Measurements from ENCODE around the gene NRTN.
"Not testable (repeated sequence)": the region's sequence is repeated elsewhere in the genome, so short reads cannot be mapped to it uniquely, and the experiment has no call there.

NRTN gene

DNA sequence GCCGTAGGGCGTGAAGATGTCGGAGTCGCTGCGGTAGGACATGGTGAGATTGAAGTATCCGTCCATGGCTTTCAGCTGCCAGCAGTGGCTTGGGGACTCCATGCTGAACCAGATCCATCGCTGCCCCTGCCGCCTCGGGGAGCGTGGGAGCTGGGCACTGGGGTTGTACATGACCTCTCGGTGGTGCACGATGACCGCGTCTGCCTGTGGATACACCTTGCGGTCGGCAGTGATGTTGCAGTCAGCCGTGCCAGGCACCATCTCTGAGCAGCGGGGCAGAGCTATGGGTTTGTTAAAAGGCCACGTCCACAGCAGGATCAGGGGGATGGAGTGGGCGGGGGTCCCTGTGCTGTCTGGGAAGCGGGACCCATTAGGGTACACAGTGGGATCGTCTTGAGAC is 27.2 kb downstream of the NRTN start:
- in situ Hi-C loops (cut with MboI; ENCODE audit: low sequenced_read_pairs): no loop called here

DNA sequence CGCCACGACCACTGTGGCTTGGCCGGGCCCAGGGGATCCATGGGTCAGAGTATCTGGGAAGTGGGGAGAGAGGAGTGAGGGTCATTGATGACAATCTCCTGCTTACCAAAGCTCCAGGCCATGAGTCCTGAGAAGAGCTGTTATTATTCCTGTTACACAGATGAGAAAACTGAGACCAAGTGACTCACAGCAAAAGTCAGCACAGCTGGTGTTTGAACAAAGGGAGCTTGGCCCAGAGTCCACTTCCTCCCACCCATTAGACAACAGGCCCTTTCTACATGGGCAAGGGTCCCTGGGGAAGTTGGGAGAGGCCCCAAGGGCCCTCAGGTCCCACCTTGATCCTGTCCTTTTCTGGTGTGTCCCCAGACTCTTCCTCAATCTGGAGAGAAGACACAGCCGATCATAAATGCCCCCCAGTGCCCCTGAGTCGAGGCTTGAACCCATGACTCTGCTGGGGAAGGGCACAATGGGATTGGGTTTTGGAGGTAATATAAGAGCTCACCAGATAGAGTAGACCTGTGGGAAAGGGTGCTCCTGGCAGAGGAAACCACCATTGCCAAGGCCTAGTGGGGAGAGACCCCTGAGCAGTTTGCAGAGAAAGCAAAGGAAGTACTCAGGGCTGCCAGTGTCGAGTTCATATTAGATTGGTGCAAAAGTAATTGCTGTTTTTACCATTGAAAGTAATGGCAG is 27.8 kb downstream of the NRTN start:
- in situ Hi-C loops (cut with MboI; ENCODE audit: low sequenced_read_pairs): no loop called here

DNA sequence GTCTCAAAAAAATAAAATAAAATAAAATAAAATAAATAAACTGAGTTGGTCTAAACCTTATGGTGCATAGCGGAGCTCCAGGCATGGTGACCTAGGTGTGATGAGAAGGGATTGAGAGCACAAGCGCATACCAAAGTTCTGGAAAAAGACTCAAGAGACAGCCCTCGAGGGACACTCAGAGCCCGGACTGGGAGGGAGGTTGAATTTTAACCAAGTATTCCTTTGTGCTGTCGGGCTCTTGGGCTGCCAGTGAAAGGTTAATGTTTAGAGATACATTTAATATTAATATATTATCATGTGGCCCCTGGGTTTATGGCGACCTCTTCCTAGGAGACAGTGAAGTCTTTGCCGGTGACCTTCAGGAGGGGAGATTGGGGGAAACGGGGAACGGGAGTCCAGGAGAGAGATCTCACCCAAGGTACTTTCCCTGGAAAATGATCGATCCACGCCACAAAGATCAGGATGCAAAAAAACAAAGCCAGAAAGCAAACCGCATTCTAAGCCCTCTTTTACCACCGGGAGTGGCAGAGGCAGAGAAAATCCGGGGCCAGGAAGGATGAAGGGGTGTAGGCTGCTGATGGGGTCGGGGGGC is 33.0 kb downstream of the NRTN start:
- in situ Hi-C loops (cut with MboI; ENCODE audit: low sequenced_read_pairs): no loop called here

DNA sequence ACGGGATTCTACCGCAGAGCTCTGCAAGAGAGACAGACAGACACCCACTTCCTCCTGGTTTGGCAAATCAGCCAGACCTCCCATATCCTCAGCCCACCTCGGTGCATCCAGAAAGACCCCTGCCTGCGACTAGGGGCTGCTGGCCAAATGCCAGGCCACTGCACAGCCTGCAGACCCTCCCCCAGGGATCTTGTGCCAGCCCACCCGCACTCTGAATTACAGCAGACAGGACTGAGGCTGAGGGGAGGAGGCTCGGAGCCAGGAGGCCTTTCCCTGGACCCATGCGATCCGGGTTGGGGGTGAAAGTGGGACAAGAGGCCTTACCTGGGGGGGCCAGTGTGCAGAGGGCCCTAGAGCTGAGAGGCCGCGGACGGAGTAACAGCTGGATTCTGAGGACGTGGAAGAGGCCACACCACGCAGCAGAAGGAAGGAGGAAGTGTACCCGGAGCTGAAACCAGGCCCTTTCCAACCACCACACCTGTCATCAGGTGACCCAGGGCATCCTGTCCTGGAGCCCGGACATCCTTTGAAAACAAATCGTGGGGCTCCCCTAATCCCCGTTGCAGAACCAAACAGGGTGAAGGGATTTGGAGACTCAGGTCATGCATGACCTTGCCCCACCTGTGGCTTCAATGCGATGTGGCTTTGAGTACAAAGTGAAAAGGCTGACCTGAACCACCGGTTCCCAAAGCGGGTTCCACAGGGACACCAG is 33.6 kb downstream of the NRTN start:
- in situ Hi-C loops (cut with MboI; ENCODE audit: low sequenced_read_pairs): no loop called here

DNA sequence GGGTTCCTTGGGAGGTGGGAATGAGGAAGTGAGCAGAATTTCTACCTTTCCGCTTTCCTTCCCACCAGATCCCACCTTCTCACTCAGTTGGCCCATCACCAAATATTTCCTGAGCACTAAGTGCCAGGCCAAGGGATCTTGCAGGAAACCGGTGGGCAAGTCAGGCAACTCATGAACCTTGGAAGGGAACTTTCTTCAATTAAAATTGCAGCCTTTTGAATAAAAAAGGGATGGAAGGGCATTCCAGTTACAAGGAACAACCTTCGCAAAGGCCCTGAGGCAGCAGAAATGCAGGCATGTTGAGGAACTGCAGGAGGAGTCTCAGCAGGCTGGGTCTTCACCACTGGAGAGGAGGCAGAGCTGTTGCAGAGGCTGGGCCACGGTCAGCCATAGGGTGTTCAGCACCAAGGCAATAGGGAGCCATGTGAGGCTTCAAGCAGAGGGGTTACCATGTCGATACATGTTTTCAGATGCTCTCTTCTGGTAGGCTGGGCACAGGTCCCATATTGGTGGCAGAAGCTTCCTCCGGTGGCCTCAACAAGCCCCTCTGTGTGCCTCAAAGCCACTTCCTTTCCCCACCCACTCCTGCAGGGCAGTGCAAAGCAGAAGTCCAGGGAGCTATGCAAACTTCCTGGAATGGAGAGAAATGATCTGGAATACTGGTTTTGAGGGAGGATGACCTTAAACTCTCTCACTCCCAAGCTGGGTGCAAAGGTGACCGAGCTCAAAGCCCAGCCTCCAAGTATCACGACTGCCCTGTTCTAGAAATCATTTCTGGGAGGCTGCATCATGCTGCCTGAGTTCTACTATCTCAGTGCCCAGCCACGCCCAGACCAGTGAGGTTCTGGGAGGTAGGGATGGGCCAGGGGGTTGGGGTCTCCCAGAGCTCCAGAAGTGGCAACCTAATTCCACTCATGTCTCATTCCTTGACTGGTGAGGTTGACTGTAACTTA is 34.5 kb downstream of the NRTN start, which contains the start of gene FUT6:
TSS of gene FUT6 (minus strand) at position 638 of the 953 bp plus-strand sequence. CDS start 7,135 bp downstream, outside the sequence.
- in situ Hi-C loops (cut with MboI; ENCODE audit: low sequenced_read_pairs): no loop called here

DNA sequence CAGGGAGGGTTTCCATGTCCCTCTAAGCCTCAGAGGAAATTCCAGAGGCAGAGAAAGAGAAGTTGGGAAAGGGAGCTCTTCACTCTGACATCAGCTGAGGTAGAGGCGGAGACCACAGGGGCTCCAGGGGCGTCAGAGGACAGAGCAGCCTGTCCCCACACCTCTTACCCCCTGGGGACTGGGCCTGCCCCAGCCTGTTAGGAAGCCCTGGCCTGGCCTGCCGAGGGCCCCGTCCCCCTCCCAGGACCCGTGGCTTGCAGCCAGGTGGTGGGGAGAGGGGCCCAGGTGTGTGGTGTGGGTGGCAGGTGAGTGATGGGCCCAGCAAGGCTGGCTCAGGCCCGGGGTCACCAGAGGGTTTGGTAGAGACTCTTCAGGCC is 36.9 kb downstream of the NRTN start:
- in situ Hi-C loops (cut with MboI; ENCODE audit: low sequenced_read_pairs): not testable (repeated sequence)

DNA sequence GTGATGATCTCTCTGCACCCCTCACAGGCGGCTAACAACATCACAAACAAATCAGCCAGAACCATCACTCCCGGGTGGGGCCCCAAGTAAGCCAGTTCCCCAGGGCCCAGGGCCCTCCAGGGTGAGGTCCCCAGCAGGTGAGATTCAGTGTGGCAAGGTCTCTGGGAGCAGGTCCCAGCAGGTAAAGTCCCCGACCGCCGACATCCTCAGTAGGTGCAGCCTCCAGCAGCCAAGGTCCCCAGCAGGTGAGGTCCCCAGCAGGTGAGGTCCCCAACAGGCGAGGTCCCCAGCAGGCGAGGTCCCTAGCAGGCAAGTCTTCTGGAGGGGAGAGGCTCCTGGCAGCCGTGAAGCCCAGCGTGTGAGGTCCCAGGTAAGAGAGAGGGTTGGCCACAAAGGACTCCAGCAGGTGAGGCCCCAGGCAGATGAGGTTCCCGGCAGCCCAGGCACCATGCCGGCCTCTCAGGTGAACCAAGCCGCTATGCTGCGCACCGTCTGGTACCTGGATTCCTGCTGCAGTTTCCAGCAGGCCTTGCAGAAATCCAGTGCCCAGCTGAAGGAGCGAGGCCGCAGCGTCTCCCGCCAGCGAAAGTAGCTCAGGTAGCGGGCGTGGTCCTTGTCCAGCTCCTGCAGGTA is 38.5 kb downstream of the NRTN start:
- in situ Hi-C loops (cut with MboI; ENCODE audit: low sequenced_read_pairs): no loop called here

DNA sequence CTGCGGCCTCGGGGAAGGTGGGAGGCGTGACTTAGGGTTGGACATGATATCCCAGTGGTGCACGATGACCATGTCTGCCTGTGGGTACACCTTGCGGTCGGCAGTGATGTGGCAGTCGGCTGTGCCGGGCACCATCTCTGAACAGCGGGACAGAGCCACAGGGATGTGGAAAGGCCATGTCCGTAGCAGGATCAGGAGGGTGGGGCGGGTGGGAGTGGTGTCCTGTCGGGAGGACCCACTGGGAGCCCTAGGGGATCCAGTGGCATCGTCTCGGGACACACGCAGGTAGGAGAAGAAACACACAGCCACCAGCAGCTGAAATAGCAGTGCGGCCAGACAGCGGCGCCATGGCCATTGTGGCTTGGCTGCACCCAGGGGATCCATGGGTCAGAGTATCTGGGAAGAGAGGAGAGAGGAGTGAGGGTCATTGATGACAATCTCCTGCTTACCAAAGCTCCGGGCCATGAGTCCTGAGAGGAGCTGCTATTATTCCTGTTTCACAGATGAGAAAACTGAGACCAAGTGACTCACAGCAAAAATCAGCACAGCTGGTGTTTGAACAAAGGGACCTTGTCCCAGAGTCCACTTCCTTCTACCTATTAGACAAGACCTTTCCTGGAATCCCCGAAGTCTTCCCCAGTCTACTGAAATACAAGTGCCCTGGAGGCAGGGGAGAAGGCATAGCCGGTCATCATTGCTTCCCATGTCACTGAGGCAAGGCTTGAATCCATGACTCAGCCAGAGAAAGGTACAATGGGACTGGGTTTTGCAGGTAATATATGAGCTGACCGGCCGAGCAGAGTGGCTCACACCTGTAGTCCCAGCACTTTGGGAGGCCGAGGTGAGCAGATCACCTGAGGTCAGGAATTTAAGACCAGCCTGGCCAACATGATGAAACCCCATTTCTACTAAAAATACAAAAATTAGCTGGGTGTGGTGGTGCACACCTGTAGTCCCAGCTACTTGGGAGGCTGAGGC is 39.9 kb downstream of the NRTN start:
- in situ Hi-C loops (cut with MboI; ENCODE audit: low sequenced_read_pairs): no loop called here

DNA sequence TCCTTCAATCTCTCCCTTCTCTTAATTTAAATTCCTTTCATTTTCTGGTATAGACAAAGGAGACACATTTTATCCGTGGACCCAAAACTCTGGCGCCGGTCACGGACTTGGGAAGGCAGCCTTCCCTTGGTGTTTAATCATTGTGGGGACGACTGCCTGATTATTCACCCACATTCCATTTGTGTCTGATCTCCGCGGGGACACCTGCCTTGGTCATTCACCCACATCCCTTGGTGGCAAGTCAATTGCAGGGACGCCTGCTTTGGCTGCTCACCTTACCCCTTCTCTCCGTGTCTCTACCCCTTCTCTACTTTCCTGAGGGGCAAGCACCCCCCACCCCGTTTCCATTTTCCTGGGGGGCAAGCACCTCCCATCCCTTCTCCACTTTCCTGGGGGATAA is 43.0 kb downstream of the NRTN start:
- in situ Hi-C loops (cut with MboI; ENCODE audit: low sequenced_read_pairs): not testable (repeated sequence)

DNA sequence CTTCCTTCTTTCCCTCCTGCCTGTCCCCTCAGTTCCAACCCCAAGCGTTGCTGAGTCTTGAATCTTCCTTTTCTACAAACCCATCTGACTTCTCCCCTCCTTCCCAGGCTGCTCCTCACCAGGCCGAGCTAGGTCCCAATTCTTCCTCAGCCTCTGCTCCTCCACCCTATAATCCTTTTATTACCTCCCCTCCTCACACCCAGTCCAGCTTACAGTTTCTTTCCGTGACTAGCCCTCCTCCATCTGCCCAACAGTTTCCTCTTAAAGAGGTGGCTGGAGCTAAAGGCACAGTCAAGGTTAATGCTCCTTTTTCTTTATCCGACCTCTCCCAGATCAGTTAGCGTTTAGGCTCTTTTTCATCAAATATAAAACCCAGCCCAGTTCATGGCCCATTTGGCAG is 43.8 kb downstream of the NRTN start:
- in situ Hi-C loops (cut with MboI; ENCODE audit: low sequenced_read_pairs): not testable (repeated sequence)

DNA sequence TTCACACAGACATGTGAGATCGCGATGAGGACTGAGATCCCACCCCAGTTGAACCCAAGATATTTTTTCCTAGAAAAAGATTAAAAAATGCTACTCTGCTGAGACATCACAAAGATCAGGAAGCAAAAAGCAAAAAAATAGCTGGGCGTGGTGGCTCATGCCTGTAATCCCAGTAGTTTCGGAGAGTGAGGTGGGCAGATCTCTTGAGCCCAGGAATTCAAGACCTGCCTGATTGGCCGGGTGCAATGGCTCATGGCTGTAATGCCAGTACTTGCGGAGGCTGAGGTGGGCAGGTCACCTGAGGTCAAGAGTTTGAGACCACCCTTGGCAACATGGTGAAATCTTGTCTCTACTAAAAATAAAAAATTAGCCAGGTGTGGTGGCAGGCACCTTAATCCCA is 45.3 kb downstream of the NRTN start:
- in situ Hi-C loops (cut with MboI; ENCODE audit: low sequenced_read_pairs): no loop called here

DNA sequence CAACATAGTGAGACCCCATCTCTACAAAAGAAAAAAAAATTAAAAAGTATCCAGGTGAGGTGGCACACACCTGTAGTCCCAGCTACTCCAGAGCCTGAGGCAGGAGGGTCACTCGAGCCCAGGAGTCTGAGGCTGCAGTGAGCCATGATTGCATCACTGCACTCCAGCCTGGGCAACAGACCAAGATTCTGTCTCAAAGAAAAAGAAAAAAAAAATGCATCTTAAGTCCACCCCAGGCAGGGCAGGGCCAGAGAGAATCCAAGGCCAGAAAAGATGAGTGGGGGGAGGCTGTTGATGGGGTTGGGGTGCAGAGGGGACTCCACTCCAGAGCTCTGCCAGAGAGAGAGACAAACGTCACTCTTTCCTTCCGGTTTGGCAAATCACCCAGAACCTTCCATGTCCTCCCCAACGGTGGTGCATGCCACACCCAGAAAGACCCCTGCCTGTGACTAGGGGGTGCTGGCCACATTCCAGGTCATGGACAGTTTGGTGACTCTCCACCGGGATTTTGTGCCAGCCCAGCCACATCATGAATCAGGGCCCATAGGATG is 46.0 kb downstream of the NRTN start:
- in situ Hi-C loops (cut with MboI; ENCODE audit: low sequenced_read_pairs): no loop called here

DNA sequence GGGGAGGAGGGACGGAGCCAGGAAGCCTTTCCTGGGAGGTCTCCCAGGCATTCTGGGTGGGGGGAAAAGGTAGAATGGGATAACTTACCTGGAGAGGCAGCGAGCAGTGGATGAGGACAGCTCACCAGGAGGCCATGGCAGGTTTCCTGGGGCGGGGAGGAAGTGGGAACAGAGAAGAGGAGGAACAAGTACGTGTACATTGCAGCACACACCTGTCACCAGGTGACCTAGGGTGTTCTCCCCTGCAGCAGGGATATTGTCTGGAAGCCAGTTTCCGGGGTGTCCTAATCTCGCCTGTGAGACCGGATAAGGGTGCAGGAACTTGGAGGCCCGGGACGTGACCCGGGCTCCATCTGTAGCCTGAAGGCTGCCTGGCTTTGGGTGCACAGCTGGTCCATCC is 46.4 kb downstream of the NRTN start, which contains the start of gene FUT3:
TSS of gene FUT3 (minus strand) at position 148 of the 400 bp plus-strand sequence.
- in situ Hi-C loops (cut with MboI; ENCODE audit: low sequenced_read_pairs): no loop called here

DNA sequence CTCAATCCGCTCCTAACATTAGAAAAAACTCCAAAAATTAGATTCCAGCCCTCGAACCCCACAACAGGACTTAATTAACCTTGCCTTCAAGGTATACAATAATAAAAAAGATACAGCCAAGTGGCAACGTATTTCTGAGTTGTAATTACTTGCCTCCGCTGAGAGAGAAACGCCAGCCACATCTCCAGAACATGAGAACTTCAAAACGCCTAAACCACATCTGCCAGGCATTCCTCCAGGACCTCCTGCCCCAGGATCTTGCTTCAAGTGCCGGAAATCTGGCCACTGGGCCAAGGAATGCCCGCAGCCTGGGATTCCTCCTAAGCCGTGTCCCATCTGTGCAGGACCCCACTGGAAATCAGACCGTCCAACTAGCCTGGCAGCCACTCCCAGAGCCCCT is 49.3 kb downstream of the NRTN start:
- in situ Hi-C loops (cut with MboI; ENCODE audit: low sequenced_read_pairs): not testable (repeated sequence)

DNA sequence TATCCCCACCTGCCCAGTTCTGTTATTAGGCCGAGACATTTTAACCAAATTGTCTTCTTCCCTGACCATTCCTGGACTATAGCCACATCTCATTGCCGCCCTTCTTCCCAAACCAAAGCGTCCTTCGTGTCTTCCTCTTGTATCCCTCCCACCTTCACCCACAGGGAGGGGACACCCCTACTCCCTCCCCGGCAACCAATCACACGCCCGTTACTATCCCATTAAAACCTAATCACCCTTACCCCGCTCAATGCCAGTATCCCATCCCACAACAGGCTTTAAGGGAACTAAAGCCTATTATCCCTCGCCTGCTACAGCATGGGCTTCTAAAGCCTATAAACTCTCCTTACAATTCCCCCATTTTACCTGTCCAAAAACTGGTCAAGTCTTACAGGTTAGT is 50.3 kb downstream of the NRTN start:
- in situ Hi-C loops (cut with MboI; ENCODE audit: low sequenced_read_pairs): not testable (repeated sequence)

DNA sequence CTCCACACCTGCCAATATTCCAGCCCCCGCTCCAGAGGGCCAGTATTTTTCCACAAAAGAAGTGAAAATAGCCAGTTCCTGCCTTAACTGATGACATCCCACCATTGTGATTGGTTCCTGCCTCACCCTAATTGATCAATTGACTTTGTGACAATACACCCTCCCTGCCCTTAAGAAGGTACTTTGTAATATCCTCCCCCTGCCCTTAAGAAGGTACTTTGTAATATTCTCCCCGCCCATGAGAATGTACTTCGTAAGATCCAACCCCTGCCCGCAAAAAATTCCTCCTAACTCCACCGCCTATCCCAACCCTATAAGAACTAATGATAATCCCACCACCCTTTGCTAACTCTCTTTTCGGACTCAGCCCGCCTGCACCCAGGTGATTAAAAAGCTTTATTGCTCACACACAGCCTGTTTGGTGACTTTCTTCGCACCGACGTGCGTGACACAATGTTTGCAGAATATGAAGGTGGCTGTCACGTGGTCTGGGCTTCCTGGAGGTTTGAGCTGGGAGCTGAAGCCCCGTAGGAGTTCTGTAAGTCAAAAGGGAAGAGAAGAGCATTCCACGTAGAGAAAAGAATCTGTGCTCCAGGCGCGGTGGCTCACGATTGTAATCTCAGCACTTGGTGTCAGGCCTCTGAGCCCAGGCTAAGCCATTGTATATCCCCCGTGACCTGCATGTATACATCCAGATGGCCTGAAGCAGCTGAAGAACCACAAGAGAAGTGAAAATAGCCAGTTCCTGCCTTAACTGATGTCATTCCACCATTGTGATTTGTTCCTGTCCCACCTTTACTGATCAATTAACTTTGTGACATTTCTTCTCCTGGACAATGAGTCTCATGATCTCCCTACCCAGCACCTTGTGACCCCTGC is 52.6 kb downstream of the NRTN start:
- in situ Hi-C loops (cut with MboI; ENCODE audit: low sequenced_read_pairs): no loop called here

DNA sequence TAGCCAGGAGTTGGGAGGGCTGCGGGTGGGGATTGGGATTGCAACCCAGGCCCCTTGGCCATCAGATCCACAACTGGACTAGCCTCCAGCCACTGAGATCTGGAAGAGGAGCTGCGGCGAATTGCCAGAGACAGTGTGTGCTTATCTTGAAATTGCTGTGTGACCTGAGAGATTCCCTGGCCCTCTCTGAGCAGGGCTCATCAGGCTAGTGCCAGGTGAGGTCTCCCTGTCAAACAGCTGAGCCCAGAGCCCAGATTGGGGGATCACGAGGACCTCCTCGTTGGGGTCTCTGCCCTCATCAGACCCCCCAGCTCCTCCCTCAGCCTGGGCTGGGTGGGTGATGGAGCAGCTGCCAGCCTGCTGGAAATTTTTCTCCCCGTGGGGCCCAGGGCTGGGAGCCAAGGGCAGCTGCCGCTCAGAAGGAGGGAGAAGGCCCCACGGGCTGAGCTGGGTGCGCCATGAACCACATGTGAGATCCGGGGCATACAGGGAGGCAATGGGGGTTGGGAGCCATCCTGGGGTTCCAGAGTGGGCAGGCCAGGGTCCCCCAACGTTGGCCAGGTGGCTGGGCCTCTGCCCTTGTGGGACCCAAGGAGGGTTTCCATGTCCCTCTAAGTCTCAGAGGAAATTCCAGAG is 58.3 kb downstream of the NRTN start:
- in situ Hi-C loops (cut with MboI; ENCODE audit: low sequenced_read_pairs): no loop called here
